GM23248 (cell line): ENCODE data around the gene CREB5.

Source experiments
- EZH2 ChIP-seq: fragments of 200-600 bp; sonication (generic); IDR thresholded peaks from 2 replicates; pipeline ENCODE4 v1.6.1; 2018; ENCODE audit warnings: antibody characterized with exemption, mild to moderate bottlenecking; ENCODE audit not compliant: insufficient read depth, poor library complexity, severe bottlenecking
- EZH2phosphoT487 ChIP-seq: fragments of 200-600 bp; sonication (generic); IDR thresholded peaks from 2 replicates; pipeline ENCODE4 v1.6.1; 2018; ENCODE audit warnings: antibody characterized with exemption, moderate library complexity, mild to moderate bottlenecking, low read depth; ENCODE audit not compliant: insufficient read depth

DNA sequence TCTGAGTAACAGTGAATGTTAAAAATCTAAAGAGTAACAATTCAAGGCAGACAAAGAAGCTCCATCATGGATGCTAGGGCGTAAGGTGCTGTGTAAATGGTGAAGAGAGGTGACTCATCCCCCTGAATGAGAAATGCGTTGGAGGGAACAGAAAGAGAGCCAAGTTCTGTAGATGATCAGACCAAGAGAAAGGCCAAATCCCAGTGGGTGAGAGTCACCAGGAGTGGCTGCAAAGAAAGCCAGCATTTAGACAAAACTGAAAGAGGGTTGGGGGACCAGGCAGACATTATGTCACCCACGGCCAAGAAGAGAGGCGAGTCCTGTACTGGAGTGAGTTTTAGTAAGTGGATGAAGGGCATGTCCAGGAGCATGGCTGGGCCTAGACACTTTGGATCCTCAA lies 392.7 kb downstream of the CREB5 start:
- TF ChIP-seq EZH2 (no peak), EZH2phosphoT487 (peak; percentile 69; the same call in 1 of the 2 replicates)
